DMS153 (cell line): ENCODE measurements around the gene TMEM203.
"Not testable (repeated sequence)": the region's sequence is repeated elsewhere in the genome, so short reads cannot be mapped to it uniquely, and the experiment has no call there.

ENCODE experiments used
- DNase-seq: peaks from one replicate; lab custom pipeline; 2025; lab: John Stamatoyannopoulos, UW

TMEM203 gene

GRCh38 chr9:137205126-137206069 lies at the start of gene TMEM203, which contains the start of gene NDOR1:
Gene TMEM203 (minus strand): TSS chr9:137205648. CDS start chr9:137205414, 234 bp downstream.
Gene NDOR1 (plus strand): TSS chr9:137205700. CDS start chr9:137205778, 78 bp downstream.
- DNase-seq, result no peak

- DNase-seq, result peak; percentile 76
Observed at GRCh38 chr9:137254624-137255447, 49.4 kb upstream of the TMEM203 start, which contains the start of gene NELFB. Gene NELFB (plus strand): TSS chr9:137255327.

- no peak for DNase-seq
Observed at GRCh38 chr9:137253717-137254623, 48.5 kb upstream of the TMEM203 start.

GRCh38 chr9:137252555-137253506 lies 47.4 kb upstream of the TMEM203 start:
- no peak for DNase-seq

- DNase-seq, result no peak
Observed at GRCh38 chr9:137251490-137252268, 46.2 kb upstream of the TMEM203 start.

GRCh38 chr9:137251194-137251461 lies 45.7 kb upstream of the TMEM203 start, which contains the start of gene STPG3:
Gene STPG3 (plus strand): TSS chr9:137251286. CDS start chr9:137251287, 1 bp downstream.
- DNase-seq, result no peak

- DNase-seq, result no peak
Observed at GRCh38 chr9:137250329-137251193, 45.1 kb upstream of the TMEM203 start.

- DNase-seq, result no peak
Observed at GRCh38 chr9:137247916-137248175, 42.4 kb upstream of the TMEM203 start.

GRCh38 chr9:137247135-137247915 lies 41.9 kb upstream of the TMEM203 start:
- no peak for DNase-seq

- DNase-seq, result no peak
Observed at GRCh38 chr9:137245450-137246421, 40.3 kb upstream of the TMEM203 start.

GRCh38 chr9:137244486-137245449 lies 39.3 kb upstream of the TMEM203 start:
- DNase-seq, result no peak

GRCh38 chr9:137243626-137244485 lies 38.4 kb upstream of the TMEM203 start:
- DNase-seq, result no peak

- DNase-seq, result not testable (repeated sequence)
Observed at GRCh38 chr9:137243266-137243625, 37.8 kb upstream of the TMEM203 start.

GRCh38 chr9:137242269-137243203 lies 37.1 kb upstream of the TMEM203 start:
- DNase-seq, result no peak
